H1 (cell line): ENCODE measurements around the gene IVNS1ABP. TPM values are rescaled to one million over a fixed set of nuclear protein-coding genes. Genes with fewer than 3 reads are reported as not detected.

Source experiments
- CTCF ChIA-PET: fragments of 300-600 bp; sonication (Branson Sonifier 250); formaldehyde crosslinking; loops from one replicate; lab custom pipeline; 2021; ENCODE audit not compliant: partially characterized antibody; lab: Charles Lee
- POLR2A ChIA-PET: fragments of 300-600 bp; sonication (Branson Sonifier 250); formaldehyde crosslinking; loops from one replicate; lab custom pipeline; 2021; ENCODE audit warnings: inconsistent platforms; ENCODE audit not compliant: partially characterized antibody; lab: Charles Lee
- DNase-seq, 2 experiments: peaks; one replicate each; pipeline versions ENCODE4 v3.0.0 to v3.0.0-alpha.2; 2010 to 2022; ENCODE audit warnings: low spot score in 2 of 2, low read depth in 1 of 2, mixed read lengths in 1 of 2
- FAIRE-seq: peaks from 2 replicates; lab custom pipeline; 2011; peaks lifted over from hg19 to GRCh38; lab: Jason Lieb, UNC
- H2AFZ ChIP-seq: 2 replicates; pipeline ENCODE4 v1.8.1; 2012; ENCODE audit warnings: low read length, inconsistent platforms
- H2AK5ac ChIP-seq: 2 replicates; pipeline ENCODE4 v1.6.1; 2013; ENCODE audit warnings: low read depth, low read length
- H2BK120ac ChIP-seq: replicated peaks from 2 replicates; pipeline ENCODE3; 2013; ENCODE audit warnings: low read depth, low read length, inconsistent platforms
- H2BK12ac ChIP-seq: 2 replicates; pipeline ENCODE4 v1.6.1; 2013; ENCODE audit warnings: low read depth, low read length
- H2BK15ac ChIP-seq: 2 replicates; pipeline ENCODE4 v1.6.1; 2013; ENCODE audit warnings: low read length
- H2BK20ac ChIP-seq: 2 replicates; pipeline ENCODE4 v1.6.1; 2013; ENCODE audit warnings: low read length
- H2BK5ac ChIP-seq: 2 replicates; pipeline ENCODE4 v1.6.1; 2013; ENCODE audit warnings: low read depth, low read length
- H3K14ac ChIP-seq: 2 replicates; pipeline ENCODE4 v1.6.1; 2013; ENCODE audit warnings: inconsistent platforms; ENCODE audit not compliant: insufficient read length
- H3K18ac ChIP-seq: 2 replicates; pipeline ENCODE4 v1.6.1; 2013; ENCODE audit warnings: low read length; ENCODE audit errors: extremely low read depth
- H3K23ac ChIP-seq: 2 replicates; pipeline ENCODE4 v1.6.1; 2013; ENCODE audit warnings: inconsistent platforms; ENCODE audit not compliant: insufficient read length
- H3K23me2 ChIP-seq: 2 replicates; pipeline ENCODE4 v1.6.1; 2013; ENCODE audit warnings: low read depth, low read length
- H3K27ac ChIP-seq: 2 replicates; pipeline ENCODE4 v1.6.1; 2011; ENCODE audit warnings: low read depth, low read length, inconsistent platforms
- H3K27me3 ChIP-seq, 4 experiments: replicated peaks in 1 of 4; 1 replicate in 1 of 4; 2 replicates in 3 of 4; pipeline versions ENCODE4 v1.6.1 to v1.8.1; 2011 to 2013; ENCODE audit warnings: low read length in 3 of 4, mild to moderate bottlenecking in 3 of 4, inconsistent platforms in 2 of 4, mixed read lengths in 2 of 4, moderate library complexity in 1 of 4; ENCODE audit not compliant: control insufficient read depth in 3 of 4, insufficient read depth in 3 of 4; ENCODE audit errors: extremely low read depth in 1 of 4
- H3K36me3 ChIP-seq, 4 experiments: 2 replicates each; pipeline versions ENCODE4 v1.6.1 to v1.8.1; 2011 to 2013; ENCODE audit warnings: mild to moderate bottlenecking in 4 of 4, low read length in 3 of 4, moderate library complexity in 2 of 4, control low read depth in 1 of 4, inconsistent platforms in 1 of 4; ENCODE audit not compliant: insufficient read depth in 4 of 4, control insufficient read depth in 2 of 4
- H3K4ac ChIP-seq: replicated peaks from 2 replicates; pipeline ENCODE3; 2013; ENCODE audit warnings: low read length, low read depth, mixed read lengths, inconsistent platforms; ENCODE audit not compliant: insufficient read length
- H3K4me1 ChIP-seq, 4 experiments: replicated peaks in 1 of 4; 1 replicate in 1 of 4; 2 replicates in 3 of 4; pipeline versions ENCODE4 v1.6.1 to v1.8.1; 2011 to 2013; ENCODE audit warnings: low read length in 3 of 4, inconsistent platforms in 2 of 4, mixed read lengths in 1 of 4; ENCODE audit not compliant: insufficient read depth in 4 of 4, control insufficient read depth in 3 of 4
- H3K4me2 ChIP-seq, 2 experiments: 2 replicates each; pipeline versions ENCODE4 v1.6.1 to v1.8.1; 2011 to 2013; ENCODE audit warnings: low read depth in 2 of 2, low read length in 2 of 2, control low read depth in 1 of 2, inconsistent platforms in 1 of 2, mild to moderate bottlenecking in 1 of 2; ENCODE audit not compliant: insufficient read depth in 1 of 2
- H3K4me3 ChIP-seq, 4 experiments: fragments of 200-600, 300-600 bp in 1 of 4; sonication (generic), shearing (Covaris generic), sonication (Bioruptor Twin) in 1 of 4; 2 replicates each; pipeline versions ENCODE4 v1.5.1 to v1.8.1; 2011 to 2016; ENCODE audit warnings: low read length in 4 of 4, low read depth in 3 of 4, control low read depth in 2 of 4, inconsistent platforms in 2 of 4, mild to moderate bottlenecking in 2 of 4, mixed read lengths in 1 of 4, moderate library complexity in 1 of 4; ENCODE audit not compliant: insufficient read depth in 2 of 4; ENCODE audit errors: extremely low read depth in 1 of 4
- H3K56ac ChIP-seq: replicated peaks from 2 replicates; pipeline ENCODE3; 2013; ENCODE audit warnings: low read depth, mild to moderate bottlenecking, mixed read lengths, low read length, inconsistent platforms; ENCODE audit not compliant: insufficient read length
- H3K79me1 ChIP-seq: 2 replicates; pipeline ENCODE4 v1.6.1; 2013; ENCODE audit warnings: low read depth, low read length, control low read depth
- H3K79me2 ChIP-seq, 2 experiments: 2 replicates each; pipeline versions ENCODE4 v1.6.1 to v1.8.1; 2012 to 2013; ENCODE audit warnings: low read length in 2 of 2, mild to moderate bottlenecking in 2 of 2, inconsistent platforms in 1 of 2; ENCODE audit not compliant: insufficient read depth in 2 of 2, control insufficient read depth in 1 of 2
- H3K9ac ChIP-seq, 4 experiments: replicated peaks in 1 of 4; 1 replicate in 1 of 4; 2 replicates in 3 of 4; pipeline versions ENCODE4 v1.6.1 to v1.8.1; 2011 to 2013; ENCODE audit warnings: low read depth in 3 of 4, low read length in 3 of 4, control low read depth in 2 of 4, mild to moderate bottlenecking in 2 of 4, moderate library complexity in 2 of 4, inconsistent platforms in 1 of 4; ENCODE audit errors: extremely low read depth in 1 of 4
- H3K9me3 ChIP-seq, 2 experiments: 2 replicates each; pipeline versions ENCODE4 v1.6.1 to v1.8.1; 2012 to 2013; ENCODE audit warnings: mild to moderate bottlenecking in 2 of 2, moderate library complexity in 2 of 2, control low read depth in 1 of 2, inconsistent platforms in 1 of 2, low read depth in 1 of 2, low read length in 1 of 2, mixed read lengths in 1 of 2; ENCODE audit not compliant: insufficient read depth in 2 of 2
- H4K20me1 ChIP-seq, 2 experiments: replicated peaks in 1 of 2; 2 replicates each; pipeline versions ENCODE3 to v1.8.1; 2011 to 2013; ENCODE audit warnings: inconsistent platforms in 2 of 2, low read length in 2 of 2, mild to moderate bottlenecking in 1 of 2; ENCODE audit not compliant: insufficient read depth in 2 of 2, control insufficient read depth in 1 of 2
- H4K5ac ChIP-seq: 2 replicates; pipeline ENCODE4 v1.6.1; 2013; ENCODE audit warnings: low read length, low read depth, mixed read lengths, inconsistent platforms; ENCODE audit not compliant: insufficient read length
- H4K8ac ChIP-seq: 2 replicates; pipeline ENCODE4 v1.8.0; 2013; ENCODE audit warnings: mild to moderate bottlenecking, moderate library complexity, low read length, inconsistent platforms; ENCODE audit not compliant: insufficient read depth; ENCODE audit errors: extremely low read depth
- H4K91ac ChIP-seq: replicated peaks from 2 replicates; pipeline ENCODE3; 2013; ENCODE audit warnings: low read length, mixed read lengths, inconsistent platforms; ENCODE audit not compliant: insufficient read length
- CHD1 ChIP-seq: IDR thresholded peaks from 2 replicates; pipeline ENCODE4 v1.6.1; 2012; ENCODE audit warnings: low read depth, low read length, improper control_type of control experiment
- GABPA ChIP-seq: IDR thresholded peaks from 2 replicates; pipeline ENCODE4 v1.6.1; 2011; ENCODE audit warnings: mild to moderate bottlenecking, low read length, moderate library complexity, borderline replicate concordance; ENCODE audit not compliant: insufficient read depth
- NRF1 ChIP-seq: IDR thresholded peaks from 2 replicates; pipeline ENCODE4 v1.6.1; 2011; ENCODE audit warnings: mild to moderate bottlenecking, low read depth, low read length, improper control_type of control experiment
- POLR2AphosphoS5 ChIP-seq: IDR thresholded peaks from 2 replicates; pipeline ENCODE4 v1.6.1; 2011; ENCODE audit warnings: low read depth, low read length
- RNF2 ChIP-seq: fragments of 200-900, 300-1000 bp; sonication (generic); IDR thresholded peaks from 2 replicates; pipeline ENCODE4 v1.7.1; 2016; ENCODE audit warnings: borderline replicate concordance, low read depth, mild to moderate bottlenecking, antibody characterized with exemption, low read length; ENCODE audit not compliant: poor library complexity, severe bottlenecking; ENCODE audit errors: missing control alignments
- TEAD4 ChIP-seq: IDR thresholded peaks from 2 replicates; pipeline ENCODE4 v1.6.1; 2012; ENCODE audit warnings: low read depth, low read length, inconsistent platforms, mixed read lengths
- WGBS, 2 experiments: shearing (Covaris generic) in 1 of 2; methylation state at CpG; one replicate each; pipeline versions ENCODE4 v1.1.6 to v1.1.7; 2013 to 2015; ENCODE audit warnings: low lambda C conversion rate in 2 of 2, mixed read lengths in 2 of 2, inconsistent platforms in 1 of 2, low coverage in 1 of 2, missing lambda C conversion rate in 1 of 2; ENCODE audit not compliant: insufficient replicate concordance in 2 of 2, insufficient coverage in 1 of 2, insufficient read length in 1 of 2; ENCODE audit errors: extremely low coverage in 1 of 2, missing lambda C conversion rate in 1 of 2; 5-methylcytosine and 5-hydroxymethylcytosine counted together
- polyA plus RNA-seq, 7 experiments: library from polyadenylated mRNA; depleted of rRNA in 3 of 7; stranded (reverse) in 5 of 7; unstranded in 2 of 7; fragments of >200 nt in 5 of 7; fragments of 200-250 nt in 2 of 7; gene quantifications; 1 replicate in 5 of 7; 2 replicates in 1 of 7; 4 replicates in 1 of 7; pipeline versions ENCODE4 v1.2.1 to v1.2.3, GENCODE V29; 2011 to 2013; ENCODE audit warnings: missing spikeins in 2 of 7, mixed read lengths in 2 of 7
- total RNA-seq: library from RNA; stranded (reverse); fragmentation: NEBNext Ultra II Directional; extraction: Animal tissue kit (Norgen Biotek cat#: 25700); gene quantifications from 2 replicates; pipeline ENCODE4 v1.2.1, GENCODE V29; 2021
- TF ChIP-seq, protein P1 (sequence below): IDR thresholded peaks from 2 replicates; pipeline ENCODE4 v1.6.1; 2011; ENCODE audit warnings: low read depth, mild to moderate bottlenecking, low read length; ENCODE audit not compliant: insufficient read depth
- TF ChIP-seq, protein P2 (sequence below), 3 experiments: IDR thresholded peaks; 1 replicate in 2 of 3; 2 replicates in 1 of 3; pipeline versions ENCODE4 v1.5.1 to v1.6.1; 2011; ENCODE audit warnings: low read length in 3 of 3, mild to moderate bottlenecking in 3 of 3, inconsistent platforms in 2 of 3, low read depth in 1 of 3, moderate library complexity in 1 of 3; ENCODE audit not compliant: insufficient read depth in 1 of 3; ENCODE audit errors: control extremely low read depth in 1 of 3

Gene IVNS1ABP
- total and polyA plus RNA-seq, 2 of the 8 experiments (the other 6 are each of a cell fraction or from before 2014, with no cell fraction given): 65.9 to 189 TPM

DNA sequence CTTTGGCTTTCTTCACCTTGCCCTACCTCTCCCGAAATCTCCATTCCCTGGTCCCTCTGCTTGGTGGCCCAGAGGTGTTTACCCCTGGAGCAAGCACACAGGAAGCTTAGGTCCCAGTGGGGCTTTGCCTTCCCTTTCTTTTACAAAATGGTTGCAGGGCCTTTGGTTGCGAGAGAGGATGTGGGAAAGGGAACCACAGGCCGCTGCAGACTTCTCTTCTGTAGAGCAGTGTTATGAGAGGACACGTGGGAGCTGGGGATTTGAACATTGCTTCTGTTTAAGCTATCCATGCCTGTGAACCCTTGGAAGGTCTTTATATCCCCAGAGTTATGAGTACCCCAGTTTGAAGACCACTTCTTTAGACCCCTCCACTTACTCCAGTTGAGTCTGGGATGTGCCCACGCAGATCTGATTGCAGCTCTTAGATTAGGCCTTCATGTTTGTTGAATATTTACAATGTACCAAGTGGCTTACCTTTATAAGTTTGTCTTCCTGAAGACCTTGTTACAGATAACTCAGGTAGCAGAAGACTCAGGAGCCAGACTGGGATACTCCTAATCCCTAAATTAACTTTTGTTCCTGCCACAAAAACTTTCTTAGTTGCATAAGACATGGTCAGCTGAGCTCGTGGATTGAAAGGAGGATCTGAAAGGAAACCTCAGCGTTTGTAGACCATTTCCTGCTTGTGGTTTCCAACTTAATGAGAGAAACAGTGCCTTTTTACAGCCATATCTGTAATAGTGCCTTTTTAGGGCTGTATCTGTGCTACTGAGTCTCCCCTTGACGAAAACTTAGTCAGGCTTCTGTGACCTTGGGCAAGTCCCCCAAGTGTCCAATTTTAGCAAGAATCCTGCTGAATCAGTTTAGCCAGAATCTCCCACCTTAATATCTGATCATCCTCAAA is 21.9 kb upstream of the IVNS1ABP start:
- H3K4me2 ChIP-seq: no peak overlapping the region
- TF ChIP-seq NRF1: no peak
- TF ChIP-seq, protein P1, sequence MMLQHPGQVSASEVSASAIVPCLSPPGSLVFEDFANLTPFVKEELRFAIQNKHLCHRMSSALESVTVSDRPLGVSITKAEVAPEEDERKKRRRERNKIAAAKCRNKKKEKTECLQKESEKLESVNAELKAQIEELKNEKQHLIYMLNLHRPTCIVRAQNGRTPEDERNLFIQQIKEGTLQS: no peak
- TF ChIP-seq RNF2: no peak
- TF ChIP-seq, protein P2, sequence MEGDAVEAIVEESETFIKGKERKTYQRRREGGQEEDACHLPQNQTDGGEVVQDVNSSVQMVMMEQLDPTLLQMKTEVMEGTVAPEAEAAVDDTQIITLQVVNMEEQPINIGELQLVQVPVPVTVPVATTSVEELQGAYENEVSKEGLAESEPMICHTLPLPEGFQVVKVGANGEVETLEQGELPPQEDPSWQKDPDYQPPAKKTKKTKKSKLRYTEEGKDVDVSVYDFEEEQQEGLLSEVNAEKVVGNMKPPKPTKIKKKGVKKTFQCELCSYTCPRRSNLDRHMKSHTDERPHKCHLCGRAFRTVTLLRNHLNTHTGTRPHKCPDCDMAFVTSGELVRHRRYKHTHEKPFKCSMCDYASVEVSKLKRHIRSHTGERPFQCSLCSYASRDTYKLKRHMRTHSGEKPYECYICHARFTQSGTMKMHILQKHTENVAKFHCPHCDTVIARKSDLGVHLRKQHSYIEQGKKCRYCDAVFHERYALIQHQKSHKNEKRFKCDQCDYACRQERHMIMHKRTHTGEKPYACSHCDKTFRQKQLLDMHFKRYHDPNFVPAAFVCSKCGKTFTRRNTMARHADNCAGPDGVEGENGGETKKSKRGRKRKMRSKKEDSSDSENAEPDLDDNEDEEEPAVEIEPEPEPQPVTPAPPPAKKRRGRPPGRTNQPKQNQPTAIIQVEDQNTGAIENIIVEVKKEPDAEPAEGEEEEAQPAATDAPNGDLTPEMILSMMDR (IDR thresholded peaks at IDR 0.05; ENCODE audit: control extremely low read depth in 1 of 3, insufficient read depth in 1 of 3, low read depth in 1 of 3, low read length in 3 of 3): no peak
- no peak for TF ChIP-seq POLR2AphosphoS5
- no peak for TF ChIP-seq CHD1
- TF ChIP-seq GABPA: no peak
- TF ChIP-seq TEAD4: no peak

More for the DNA sequence above, 21.9 kb upstream of the IVNS1ABP start:
- Histone ChIP-seq H3K4me1 (peaks cover 0 to 2% (median 0%) of the 10 kb centered on the region in 4 experiments; a peak in 1 of 7 replicates), H3K14ac (no peak overlapping the region), H3K4me3 (no peak overlapping the region), H2BK15ac (no peak overlapping the region), H3K18ac (no peak overlapping the region), H4K5ac (no peak overlapping the region), H3K9me3 (no peaks in the 10 kb centered on the region), H2AK5ac (no peak overlapping the region), H4K91ac (no peak overlapping the region), H3K27me3 (no peaks in the 10 kb centered on the region), H3K23me2 (no peaks in the 10 kb centered on the region), H2BK12ac (no peak overlapping the region), H3K27ac (no peak overlapping the region), H3K56ac (no peak overlapping the region), H3K36me3 (no peaks in the 10 kb centered on the region), H3K23ac (no peak overlapping the region), H4K8ac (no peak overlapping the region), H4K20me1 (no peaks in the 10 kb centered on the region), H2AFZ (0 out of 2 replicates have a peak overlapping the region, but pooled peaks have one; percentile 85), H2BK120ac (no peak overlapping the region), H3K4ac (no peak overlapping the region), H2BK5ac (no peak overlapping the region), H3K79me1 (no peaks in the 10 kb centered on the region), H3K79me2 (no peaks in the 10 kb centered on the region), H2BK20ac (peak overlapping the region; percentile 41; the same call in 1 of the 2 replicates), H3K9ac (no peak overlapping the region)
- 94% methylated on average over 8 of the region's 8 CpGs; no CpG with 5 or more reads in 1 of the 2 experiments for WGBS, 2 experiments
- FAIRE-seq (no peak), DNase-seq (no peak)
- ChIA-PET CTCF (interaction anchor here (1.0 to 1.5 kb wide), 3 partner anchors 257 to 355 kb away, joined by 3 to 5 read pairs (median 3); no protein-coding TSS in a partner anchor), POLR2A (no interaction called here)
